ENCODE data around the gene SIAH3.

Gene SIAH3

DNA sequence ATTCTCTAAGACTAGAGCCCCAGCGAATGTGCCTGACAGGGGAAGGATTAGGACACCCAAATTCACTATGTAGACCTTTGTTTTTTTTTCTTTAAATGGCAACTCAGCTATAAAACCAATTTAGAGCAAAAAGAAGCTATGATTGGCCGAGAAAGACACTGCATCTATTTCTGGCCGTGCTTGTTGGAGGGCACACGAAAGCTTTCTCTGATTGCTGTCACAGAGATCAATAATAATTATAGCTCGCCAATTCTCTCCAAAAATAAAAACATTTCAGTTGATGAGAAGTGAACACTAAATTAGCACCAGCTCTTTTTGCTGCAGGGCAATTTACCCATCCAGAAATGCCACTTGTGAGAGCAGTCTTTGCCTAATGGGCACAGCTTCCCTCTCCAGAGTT is 118.2 kb downstream of the SIAH3 start:
- Histone ChIP-seq H3K27ac (no peak overlapping the region), H3K27me3 (replicated peaks) (no peaks in the 10 kb centered on the region), H3K4me3 (ENCODE audit: low read depth, low read length) (no peak overlapping the region), H3K36me3 (replicated peaks) (no peaks in the 10 kb centered on the region)
- in situ Hi-C loops (cut with HindIII; ENCODE audit: low pct_ligation_motif_present, low sequenced_read_pairs): no loop called here
- DNase-seq: no peak
- TF ChIP-seq, protein P1, sequence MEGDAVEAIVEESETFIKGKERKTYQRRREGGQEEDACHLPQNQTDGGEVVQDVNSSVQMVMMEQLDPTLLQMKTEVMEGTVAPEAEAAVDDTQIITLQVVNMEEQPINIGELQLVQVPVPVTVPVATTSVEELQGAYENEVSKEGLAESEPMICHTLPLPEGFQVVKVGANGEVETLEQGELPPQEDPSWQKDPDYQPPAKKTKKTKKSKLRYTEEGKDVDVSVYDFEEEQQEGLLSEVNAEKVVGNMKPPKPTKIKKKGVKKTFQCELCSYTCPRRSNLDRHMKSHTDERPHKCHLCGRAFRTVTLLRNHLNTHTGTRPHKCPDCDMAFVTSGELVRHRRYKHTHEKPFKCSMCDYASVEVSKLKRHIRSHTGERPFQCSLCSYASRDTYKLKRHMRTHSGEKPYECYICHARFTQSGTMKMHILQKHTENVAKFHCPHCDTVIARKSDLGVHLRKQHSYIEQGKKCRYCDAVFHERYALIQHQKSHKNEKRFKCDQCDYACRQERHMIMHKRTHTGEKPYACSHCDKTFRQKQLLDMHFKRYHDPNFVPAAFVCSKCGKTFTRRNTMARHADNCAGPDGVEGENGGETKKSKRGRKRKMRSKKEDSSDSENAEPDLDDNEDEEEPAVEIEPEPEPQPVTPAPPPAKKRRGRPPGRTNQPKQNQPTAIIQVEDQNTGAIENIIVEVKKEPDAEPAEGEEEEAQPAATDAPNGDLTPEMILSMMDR (IDR thresholded peaks at IDR 0.05; ENCODE audit: low read depth, low read length, missing control alignments): no peak

GRCh38 chr13:45732916-45733315 is 118.6 kb downstream of the SIAH3 start:
- in situ Hi-C loops (cut with HindIII; ENCODE audit: low pct_ligation_motif_present, low sequenced_read_pairs): no loop called here
- Histone ChIP-seq H3K27ac (no peak overlapping the region), H3K36me3 (replicated peaks) (no peaks in the 10 kb centered on the region), H3K27me3 (replicated peaks) (no peaks in the 10 kb centered on the region), H3K4me3 (ENCODE audit: low read depth, low read length) (no peak overlapping the region)
- TF ChIP-seq, protein P1 (IDR thresholded peaks at IDR 0.05; ENCODE audit: low read depth, low read length, missing control alignments): no peak
- no peak for DNase-seq

DNA sequence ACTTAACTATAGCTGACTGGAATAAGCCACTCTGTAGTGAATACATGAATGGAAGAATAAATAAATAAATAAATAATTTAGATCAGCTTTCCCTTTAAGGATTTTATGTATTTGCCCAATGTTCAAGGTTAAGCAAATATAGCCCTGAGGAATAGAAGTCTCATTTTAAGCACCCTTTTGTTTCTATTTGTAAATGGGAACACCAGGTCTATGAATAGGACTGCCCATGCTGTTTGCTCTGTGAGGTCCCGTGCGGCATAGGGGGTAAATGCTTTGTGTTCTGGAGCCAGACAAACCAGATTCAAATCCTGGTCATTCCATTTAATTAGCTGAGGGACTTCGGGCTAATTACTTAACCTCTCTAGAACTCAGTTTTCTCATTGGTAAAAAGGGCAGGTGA is 120.1 kb downstream of the SIAH3 start:
- H3K36me3 ChIP-seq (replicated peaks): no peaks in the 10 kb centered on the region
- in situ Hi-C loops (cut with HindIII; ENCODE audit: low pct_ligation_motif_present, low sequenced_read_pairs): no loop called here
- DNase-seq: no peak
- no peak overlapping the region for H3K27ac ChIP-seq
- H3K27me3 ChIP-seq (replicated peaks): no peaks in the 10 kb centered on the region
- H3K4me3 ChIP-seq (ENCODE audit: low read depth, low read length): no peak overlapping the region
- TF ChIP-seq, protein P1 (IDR thresholded peaks at IDR 0.05; ENCODE audit: low read depth, low read length, missing control alignments): no peak

- H3K4me3 ChIP-seq (ENCODE audit: low read depth, low read length): no peak overlapping the region
- in situ Hi-C loops (cut with HindIII; ENCODE audit: low pct_ligation_motif_present, low sequenced_read_pairs): no loop called here
- DNase-seq: no peak
Observed at GRCh38 chr13:45728759-45729158, 122.8 kb downstream of the SIAH3 start.

More at GRCh38 chr13:45728759-45729158, 122.8 kb downstream of the SIAH3 start:
- Histone ChIP-seq H3K36me3 (replicated peaks) (no peaks in the 10 kb centered on the region), H3K27ac (no peak overlapping the region), H3K27me3 (replicated peaks) (no peaks in the 10 kb centered on the region)
- TF ChIP-seq, protein P1 (IDR thresholded peaks at IDR 0.05; ENCODE audit: low read depth, low read length, missing control alignments): peak; percentile 50
